KMS-11 (cell line): ENCODE data around the gene COBL.

ENCODE experiments used
- H2AFZ ChIP-seq: fragments of 200-600 bp; sonication (generic); 2 replicates; pipeline ENCODE4 v1.6.1; 2016; ENCODE audit warnings: antibody characterized with exemption, mixed run types, low read depth
- H3K27ac ChIP-seq: fragments of 200-600 bp; sonication (generic); 2 replicates; pipeline ENCODE4 v1.6.1; 2016; ENCODE audit warnings: mild to moderate bottlenecking, mixed run types
- H3K27me3 ChIP-seq: fragments of 200-600 bp; sonication (generic); 2 replicates; pipeline ENCODE4 v1.6.1; 2017; ENCODE audit warnings: mild to moderate bottlenecking, low read depth, mixed run types, moderate library complexity; ENCODE audit not compliant: insufficient read depth
- H3K36me3 ChIP-seq: fragments of 200-600 bp; sonication (generic); 2 replicates; pipeline ENCODE4 v1.6.1; 2017; ENCODE audit warnings: mild to moderate bottlenecking, mixed run types; ENCODE audit not compliant: insufficient read depth
- H3K4me1 ChIP-seq: fragments of 200-600 bp; sonication (generic); 2 replicates; pipeline ENCODE4 v1.6.1; 2016; ENCODE audit warnings: mild to moderate bottlenecking, low read depth, mixed run types; ENCODE audit not compliant: poor library complexity, severe bottlenecking
- H3K4me2 ChIP-seq: fragments of 200-600 bp; sonication (generic); 2 replicates; pipeline ENCODE4 v1.7.0; 2016; ENCODE audit warnings: mild to moderate bottlenecking, mixed run types
- H3K4me3 ChIP-seq: fragments of 200-600 bp; sonication (generic); IDR thresholded peaks from 2 replicates; pipeline ENCODE4 v1.6.1; 2017; ENCODE audit warnings: low read depth, low read length, mixed read lengths; ENCODE audit not compliant: insufficient read depth
- H3K79me2 ChIP-seq: fragments of 200-600 bp; sonication (generic); 2 replicates; pipeline ENCODE4 v1.6.1; 2016; ENCODE audit warnings: low read depth, mixed run types; ENCODE audit not compliant: insufficient read depth
- H3K9ac ChIP-seq: fragments of 200-600 bp; sonication (generic); 2 replicates; pipeline ENCODE4 v1.6.1; 2016; ENCODE audit warnings: mild to moderate bottlenecking, mixed run types
- H4K20me1 ChIP-seq: fragments of 200-600 bp; sonication (generic); 2 replicates; pipeline ENCODE4 v1.6.1; 2016; ENCODE audit warnings: mild to moderate bottlenecking, mixed run types; ENCODE audit not compliant: insufficient read depth
- TF ChIP-seq, protein P1 (sequence below): fragments of 200-600 bp; sonication (generic); conservative IDR thresholded peaks from 2 replicates; pipeline ENCODE4 v1.6.1; 2017; ENCODE audit warnings: low read depth, mild to moderate bottlenecking, antibody characterized with exemption, low read length, moderate library complexity, mixed read lengths

Gene COBL

DNA sequence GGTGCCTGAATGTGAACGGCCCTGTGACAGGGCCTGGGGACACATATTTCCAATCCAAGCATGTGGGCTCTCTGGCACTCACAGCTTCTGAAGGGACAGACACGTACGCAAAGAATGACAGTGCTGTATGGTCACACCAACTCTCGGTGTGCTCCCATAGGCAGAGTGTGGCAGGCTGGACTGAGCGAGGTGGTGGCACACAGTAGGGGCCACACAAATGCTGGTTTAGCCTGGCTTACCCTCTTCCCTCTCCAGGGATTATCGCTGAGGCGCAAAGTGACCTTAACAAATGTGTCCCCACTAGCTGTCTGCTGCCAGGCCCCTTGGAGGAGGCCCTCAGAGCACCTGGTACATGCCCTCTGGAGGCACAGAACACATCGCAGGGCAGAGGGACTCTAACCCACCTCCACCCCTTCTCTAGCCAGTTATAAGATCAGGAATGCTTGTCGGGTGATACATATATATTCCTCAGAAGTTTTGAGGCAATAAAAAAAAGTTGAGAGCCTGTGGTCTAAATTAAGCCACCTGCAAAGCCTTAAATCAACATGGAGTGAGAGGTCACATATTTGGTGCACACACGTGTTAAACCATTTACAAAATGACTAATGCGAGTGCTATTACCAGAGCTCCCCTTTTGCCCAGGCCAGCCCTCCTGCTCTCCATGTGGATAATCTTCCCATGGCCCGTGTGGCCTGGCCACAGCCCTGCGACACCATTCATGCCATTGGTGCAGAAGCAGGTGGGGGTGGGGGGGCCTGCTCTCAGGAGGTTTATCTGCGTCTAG lies 271.1 kb downstream of the COBL start:
- H3K79me2 ChIP-seq, result no peaks in the 10 kb centered on the region
- H3K4me3 ChIP-seq, result no peak overlapping the region
- H3K36me3 ChIP-seq, result no peaks in the 10 kb centered on the region
- H3K27ac ChIP-seq, result no peak overlapping the region
- no peak overlapping the region for H3K9ac ChIP-seq
- no peak overlapping the region for H3K4me2 ChIP-seq
- H2AFZ ChIP-seq, result no peak overlapping the region
- TF ChIP-seq, protein P1, sequence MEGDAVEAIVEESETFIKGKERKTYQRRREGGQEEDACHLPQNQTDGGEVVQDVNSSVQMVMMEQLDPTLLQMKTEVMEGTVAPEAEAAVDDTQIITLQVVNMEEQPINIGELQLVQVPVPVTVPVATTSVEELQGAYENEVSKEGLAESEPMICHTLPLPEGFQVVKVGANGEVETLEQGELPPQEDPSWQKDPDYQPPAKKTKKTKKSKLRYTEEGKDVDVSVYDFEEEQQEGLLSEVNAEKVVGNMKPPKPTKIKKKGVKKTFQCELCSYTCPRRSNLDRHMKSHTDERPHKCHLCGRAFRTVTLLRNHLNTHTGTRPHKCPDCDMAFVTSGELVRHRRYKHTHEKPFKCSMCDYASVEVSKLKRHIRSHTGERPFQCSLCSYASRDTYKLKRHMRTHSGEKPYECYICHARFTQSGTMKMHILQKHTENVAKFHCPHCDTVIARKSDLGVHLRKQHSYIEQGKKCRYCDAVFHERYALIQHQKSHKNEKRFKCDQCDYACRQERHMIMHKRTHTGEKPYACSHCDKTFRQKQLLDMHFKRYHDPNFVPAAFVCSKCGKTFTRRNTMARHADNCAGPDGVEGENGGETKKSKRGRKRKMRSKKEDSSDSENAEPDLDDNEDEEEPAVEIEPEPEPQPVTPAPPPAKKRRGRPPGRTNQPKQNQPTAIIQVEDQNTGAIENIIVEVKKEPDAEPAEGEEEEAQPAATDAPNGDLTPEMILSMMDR, result no peak
- no peaks in the 10 kb centered on the region for H3K4me1 ChIP-seq
- no peaks in the 10 kb centered on the region for H4K20me1 ChIP-seq
- H3K27me3 ChIP-seq, result no peaks in the 10 kb centered on the region

GRCh38 chr7:51043461-51043860 lies 273.1 kb downstream of the COBL start:
- H3K4me3 ChIP-seq, result no peak overlapping the region

DNA sequence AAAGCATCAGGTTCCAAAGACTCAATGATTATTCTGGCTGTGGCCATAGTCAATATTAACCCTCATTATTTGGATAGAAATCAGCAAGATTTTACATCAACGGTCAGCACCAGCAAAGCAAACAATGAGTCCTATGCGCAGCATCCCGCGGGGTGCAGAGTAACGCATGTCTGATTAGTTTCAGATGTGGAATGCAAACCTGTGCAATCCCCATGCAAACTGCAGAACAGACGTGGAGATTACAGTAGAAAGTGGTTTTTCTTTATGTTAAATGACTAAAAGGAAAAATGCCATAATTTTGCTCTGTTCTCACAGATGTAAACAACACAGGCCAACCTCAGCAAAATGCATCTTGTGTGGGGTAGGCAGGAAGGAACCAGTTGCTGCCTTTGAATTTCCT lies 275.8 kb downstream of the COBL start:
- Histone ChIP-seq H3K36me3 (no peaks in the 10 kb centered on the region), H4K20me1 (no peaks in the 10 kb centered on the region), H3K27me3 (no peaks in the 10 kb centered on the region), H3K4me1 (no peaks in the 10 kb centered on the region), H3K4me2 (no peak overlapping the region), H3K79me2 (no peaks in the 10 kb centered on the region), H3K4me3 (no peak overlapping the region), H2AFZ (no peak overlapping the region), H3K27ac (no peak overlapping the region), H3K9ac (no peak overlapping the region)
- TF ChIP-seq, protein P1, result no peak

More at GRCh38 chr7:51043461-51043860, 273.1 kb downstream of the COBL start:
- Histone ChIP-seq H3K36me3 (no peaks in the 10 kb centered on the region), H3K4me2 (no peak overlapping the region), H2AFZ (no peak overlapping the region), H3K27ac (no peak overlapping the region), H3K79me2 (no peaks in the 10 kb centered on the region), H3K27me3 (no peaks in the 10 kb centered on the region), H3K4me1 (no peaks in the 10 kb centered on the region), H3K9ac (no peak overlapping the region), H4K20me1 (no peaks in the 10 kb centered on the region)
- TF ChIP-seq, protein P1, result no peak

- no peak overlapping the region for H3K27ac ChIP-seq
- no peak overlapping the region for H2AFZ ChIP-seq
- no peak overlapping the region for H3K9ac ChIP-seq
- no peak overlapping the region for H3K4me3 ChIP-seq
- H3K27me3 ChIP-seq, result no peaks in the 10 kb centered on the region
- H3K4me1 ChIP-seq, result no peaks in the 10 kb centered on the region
- no peaks in the 10 kb centered on the region for H4K20me1 ChIP-seq
- TF ChIP-seq, protein P1, result no peak
- no peaks in the 10 kb centered on the region for H3K36me3 ChIP-seq
- H3K4me2 ChIP-seq, result no peak overlapping the region
- no peaks in the 10 kb centered on the region for H3K79me2 ChIP-seq
These were observed 278.0 kb downstream of the COBL start for GRCh38 chr7:51038573-51038972.
